ENCODE data around the gene SLC10A6. TPM values are rescaled to one million over a fixed set of nuclear protein-coding genes. Genes with fewer than 3 reads are reported as not detected.

SLC10A6 gene
- total RNA-seq, 2 experiments from 2014 or later: not detected

DNA sequence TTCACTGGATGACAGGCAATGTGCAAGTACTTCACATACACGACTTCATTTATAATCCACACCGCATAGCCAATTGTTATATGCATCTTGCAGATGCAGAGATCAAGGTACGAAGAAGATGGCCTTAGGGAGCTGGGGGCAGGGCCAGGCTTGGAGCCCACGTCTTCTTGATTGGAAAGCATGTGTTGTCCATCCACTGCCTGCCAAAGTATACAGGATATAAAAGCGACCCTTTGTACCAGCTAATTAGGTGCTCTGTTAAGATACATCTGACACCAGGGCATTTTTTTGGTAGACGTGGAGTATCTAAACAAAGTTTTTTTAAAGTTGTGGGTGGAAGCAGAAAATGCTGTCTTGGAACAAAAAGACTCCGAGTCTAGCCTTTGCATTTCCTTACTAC is 41.6 kb upstream of the SLC10A6 start:
- no peak for TF ChIP-seq EZH2phosphoT487 (IDR thresholded peaks at IDR 0.05; ENCODE audit: borderline replicate concordance, low read depth, low read length)
- TF ChIP-seq, protein P1, sequence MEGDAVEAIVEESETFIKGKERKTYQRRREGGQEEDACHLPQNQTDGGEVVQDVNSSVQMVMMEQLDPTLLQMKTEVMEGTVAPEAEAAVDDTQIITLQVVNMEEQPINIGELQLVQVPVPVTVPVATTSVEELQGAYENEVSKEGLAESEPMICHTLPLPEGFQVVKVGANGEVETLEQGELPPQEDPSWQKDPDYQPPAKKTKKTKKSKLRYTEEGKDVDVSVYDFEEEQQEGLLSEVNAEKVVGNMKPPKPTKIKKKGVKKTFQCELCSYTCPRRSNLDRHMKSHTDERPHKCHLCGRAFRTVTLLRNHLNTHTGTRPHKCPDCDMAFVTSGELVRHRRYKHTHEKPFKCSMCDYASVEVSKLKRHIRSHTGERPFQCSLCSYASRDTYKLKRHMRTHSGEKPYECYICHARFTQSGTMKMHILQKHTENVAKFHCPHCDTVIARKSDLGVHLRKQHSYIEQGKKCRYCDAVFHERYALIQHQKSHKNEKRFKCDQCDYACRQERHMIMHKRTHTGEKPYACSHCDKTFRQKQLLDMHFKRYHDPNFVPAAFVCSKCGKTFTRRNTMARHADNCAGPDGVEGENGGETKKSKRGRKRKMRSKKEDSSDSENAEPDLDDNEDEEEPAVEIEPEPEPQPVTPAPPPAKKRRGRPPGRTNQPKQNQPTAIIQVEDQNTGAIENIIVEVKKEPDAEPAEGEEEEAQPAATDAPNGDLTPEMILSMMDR (conservative IDR thresholded peaks at IDR 0.05; ENCODE audit: low read length): no peak
- H3K36me3 ChIP-seq (ENCODE audit: insufficient read depth, low read length): no peaks in the 10 kb centered on the region
- intact Hi-C loops (cut with micrococcal nuclease; ENCODE audit: unreplicated experiment): no loop called here

DNA sequence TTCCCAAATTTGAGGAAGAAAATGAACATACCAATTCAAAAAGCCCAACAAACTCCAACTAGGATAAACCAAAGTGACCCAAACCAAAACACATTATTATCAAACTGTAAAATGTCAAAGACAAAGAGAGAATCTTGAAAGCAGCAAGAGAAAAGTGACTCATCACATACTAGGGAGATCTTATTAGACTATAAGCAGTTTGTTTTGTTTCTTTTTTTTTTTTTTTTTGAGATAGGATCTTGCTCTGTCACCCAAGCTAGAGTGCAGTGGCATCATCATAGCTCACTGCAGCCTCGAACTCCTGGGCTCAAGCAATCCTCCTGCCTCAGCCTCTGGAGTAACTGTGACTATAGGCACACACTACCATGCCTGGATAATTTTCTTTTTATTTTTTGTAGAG is 30.5 kb upstream of the SLC10A6 start:
- POLR2A ChIA-PET: no interaction called here
- CTCF ChIA-PET (ENCODE audit: unreplicated experiment): no interaction called here

More for the DNA sequence above, 41.6 kb upstream of the SLC10A6 start:
- Histone ChIP-seq H3K4me1 (ENCODE audit: insufficient read depth, low read length, poor library complexity, severe bottlenecking) (no peaks in the 10 kb centered on the region), H3K9me2 (ENCODE audit: insufficient read depth, low read length) (no peaks in the 10 kb centered on the region), H2AFZ (ENCODE audit: low read length) (no peak overlapping the region), H3K9me3 (ENCODE audit: low read length) (no peaks in the 10 kb centered on the region), H3K27ac (ENCODE audit: low read depth, low read length, poor library complexity, severe bottlenecking) (no peak overlapping the region), H3K4me2 (ENCODE audit: low read length) (no peak overlapping the region), H3K4me3 (ENCODE audit: low read depth, low read length, poor library complexity, severe bottlenecking) (no peak overlapping the region), H4K20me1 (ENCODE audit: insufficient read depth, low read length) (no peaks in the 10 kb centered on the region), H3K79me2 (ENCODE audit: insufficient read depth, low read depth, low read length) (no peaks in the 10 kb centered on the region)
- no TSS peak for BruUV-seq (replicated peaks)
- ChIA-PET CTCF (ENCODE audit: unreplicated experiment) (no interaction called here), POLR2A (no interaction called here)
- DNase-seq (ENCODE audit: low spot score): no peak

DNA sequence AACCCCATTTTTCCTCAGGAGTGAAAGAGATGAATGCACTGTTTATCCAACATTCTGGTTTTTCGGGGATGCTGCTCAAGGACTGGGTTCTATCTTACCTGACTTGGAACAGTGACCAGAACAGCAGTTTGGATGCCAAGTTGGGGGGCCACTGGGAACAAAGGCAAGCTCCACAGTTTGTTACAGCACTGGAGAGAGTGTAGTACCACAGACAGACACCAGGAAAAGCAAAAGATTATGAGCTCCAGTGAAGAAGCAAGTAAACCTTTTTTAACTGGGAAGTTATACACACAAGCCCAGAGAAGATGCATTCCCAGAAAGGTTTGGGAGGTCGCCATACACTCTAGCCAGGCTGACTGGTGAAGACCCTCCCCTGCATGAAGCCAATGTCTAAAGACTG is 29.5 kb upstream of the SLC10A6 start:
- no peak for DNase-seq (ENCODE audit: low spot score)
- Histone ChIP-seq H2AFZ (ENCODE audit: low read length) (no peak overlapping the region), H3K27ac (ENCODE audit: low read depth, low read length, poor library complexity, severe bottlenecking) (no peak overlapping the region), H3K36me3 (ENCODE audit: insufficient read depth, low read length) (no peaks in the 10 kb centered on the region), H3K9me3 (ENCODE audit: low read length) (no peaks in the 10 kb centered on the region), H3K4me1 (ENCODE audit: insufficient read depth, low read length, poor library complexity, severe bottlenecking) (no peaks in the 10 kb centered on the region), H3K4me2 (ENCODE audit: low read length) (no peak overlapping the region), H3K9me2 (ENCODE audit: insufficient read depth, low read length) (no peaks in the 10 kb centered on the region), H4K20me1 (ENCODE audit: insufficient read depth, low read length) (no peaks in the 10 kb centered on the region), H3K4me3 (ENCODE audit: low read depth, low read length, poor library complexity, severe bottlenecking) (no peak overlapping the region), H3K79me2 (ENCODE audit: insufficient read depth, low read depth, low read length) (no peaks in the 10 kb centered on the region)
- intact Hi-C loops (cut with micrococcal nuclease; ENCODE audit: unreplicated experiment): no loop called here
- ChIA-PET POLR2A (interaction anchor here (0.5 to 0.7 kb wide), 5 partner anchors 41 to 157 kb away, joined by 3 to 4 read pairs (median 3); no protein-coding TSS in a partner anchor), CTCF (ENCODE audit: unreplicated experiment) (no interaction called here)
- no peak for TF ChIP-seq EZH2phosphoT487 (IDR thresholded peaks at IDR 0.05; ENCODE audit: borderline replicate concordance, low read depth, low read length)
- TF ChIP-seq, protein P1 (conservative IDR thresholded peaks at IDR 0.05; ENCODE audit: low read length): no peak
- no TSS peak for BruUV-seq (replicated peaks)

More for the DNA sequence above, 30.5 kb upstream of the SLC10A6 start:
- TF ChIP-seq, protein P1 (conservative IDR thresholded peaks at IDR 0.05; ENCODE audit: low read length): no peak
- TF ChIP-seq EZH2phosphoT487 (IDR thresholded peaks at IDR 0.05; ENCODE audit: borderline replicate concordance, low read depth, low read length): no peak
- Histone ChIP-seq H3K9me2 (ENCODE audit: insufficient read depth, low read length) (no peaks in the 10 kb centered on the region), H2AFZ (ENCODE audit: low read length) (no peak overlapping the region), H3K36me3 (ENCODE audit: insufficient read depth, low read length) (no peaks in the 10 kb centered on the region), H3K9me3 (ENCODE audit: low read length) (no peaks in the 10 kb centered on the region), H3K27ac (ENCODE audit: low read depth, low read length, poor library complexity, severe bottlenecking) (no peak overlapping the region), H3K4me2 (ENCODE audit: low read length) (no peak overlapping the region), H3K4me1 (ENCODE audit: insufficient read depth, low read length, poor library complexity, severe bottlenecking) (no peaks in the 10 kb centered on the region), H3K79me2 (ENCODE audit: insufficient read depth, low read depth, low read length) (no peaks in the 10 kb centered on the region), H3K4me3 (ENCODE audit: low read depth, low read length, poor library complexity, severe bottlenecking) (no peak overlapping the region), H4K20me1 (ENCODE audit: insufficient read depth, low read length) (no peaks in the 10 kb centered on the region)
- BruUV-seq (replicated peaks): no TSS peak
- no peak for DNase-seq (ENCODE audit: low spot score)
- intact Hi-C loops (cut with micrococcal nuclease; ENCODE audit: unreplicated experiment): no loop called here

Data from OCI-LY7 (cell line).